Activated CD8-positive, alpha-beta memory T cell treated with anti-CD3 and anti-CD28 coated beads for 1 hour (primary cell): ENCODE measurements around the gene MRPL42.
"Not testable (repeated sequence)": the region's sequence is repeated elsewhere in the genome, so short reads cannot be mapped to it uniquely, and the experiment has no call there.

ENCODE experiments used
- DNase-seq, 2 donors: peaks; one replicate each; pipeline ENCODE4 v3.0.0-alpha.2; 2020; ENCODE audit warnings: low read depth in 1 of 2; ENCODE audit errors: extremely low read depth in 1 of 2

MRPL42 gene

DNA sequence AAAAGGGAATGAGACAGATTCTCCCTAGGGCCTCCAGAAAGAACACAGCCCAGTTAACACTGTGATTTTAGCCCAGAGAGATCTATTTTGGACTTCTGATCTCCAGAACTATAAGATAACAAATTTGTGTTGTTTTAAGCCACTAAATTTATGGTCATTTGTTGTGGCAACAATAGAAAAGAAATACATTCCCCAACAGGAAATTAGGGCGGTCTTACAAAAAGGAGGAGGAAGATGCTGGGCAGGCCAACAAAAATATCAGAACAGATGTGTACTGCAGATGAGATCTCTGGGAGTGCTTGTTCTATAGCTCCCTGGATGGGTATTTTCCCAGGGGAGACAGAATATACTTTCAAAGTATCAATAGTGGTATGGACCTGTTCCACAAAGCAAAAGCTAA, 73.2 kb downstream of the MRPL42 start:
- no peak for DNase-seq

DNA sequence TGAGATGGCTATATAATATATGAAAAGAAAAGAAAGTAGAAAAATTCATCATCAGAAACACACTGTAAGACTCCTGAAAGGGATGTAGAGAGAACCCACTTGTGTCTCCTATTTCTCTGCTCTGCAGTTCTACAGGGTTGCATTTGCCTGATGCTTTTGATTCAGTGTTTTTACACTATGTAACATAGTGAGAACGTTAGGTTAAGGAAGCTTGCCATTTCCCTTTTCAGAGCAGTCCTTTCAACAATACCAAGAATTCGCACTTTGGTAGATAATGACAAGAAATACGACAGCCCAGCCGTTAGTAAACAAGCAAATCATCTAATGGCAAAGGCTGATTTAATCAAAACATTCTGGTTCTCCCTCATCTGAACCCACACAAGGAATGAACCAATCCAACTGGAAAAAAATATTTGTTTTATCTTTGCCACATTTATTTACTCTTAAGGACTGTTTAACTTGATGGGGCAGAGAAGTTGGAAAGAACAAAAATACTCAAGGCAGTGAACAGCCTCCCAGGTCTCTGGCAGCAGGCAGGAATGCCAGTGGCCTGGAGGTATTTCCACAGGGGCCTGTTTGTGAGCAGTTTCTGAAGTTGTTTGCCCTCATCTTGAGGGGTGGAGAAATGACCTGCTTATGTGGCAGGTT, 74.4 kb downstream of the MRPL42 start:
- no peak for DNase-seq

DNA sequence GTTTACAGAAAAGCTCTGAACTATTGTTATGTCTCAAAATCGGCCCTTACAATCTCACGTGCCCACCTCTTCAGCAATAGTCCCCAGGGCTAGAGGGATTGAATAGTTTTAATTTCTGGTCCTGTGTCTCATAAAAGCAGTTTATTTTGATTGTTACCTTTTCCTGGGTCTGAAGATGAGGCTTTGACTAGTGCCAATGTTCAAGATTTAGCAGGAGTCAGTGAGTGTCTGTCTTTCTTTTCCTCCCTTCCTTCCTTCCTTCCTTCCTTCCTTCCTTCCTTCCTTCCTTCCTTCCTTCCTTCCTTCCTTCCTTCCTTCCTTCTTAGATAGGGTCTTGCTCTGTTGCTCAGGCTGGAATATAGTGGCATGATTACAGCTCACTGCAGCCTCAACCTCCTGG, 80.5 kb downstream of the MRPL42 start:
- DNase-seq = no peak

DNA sequence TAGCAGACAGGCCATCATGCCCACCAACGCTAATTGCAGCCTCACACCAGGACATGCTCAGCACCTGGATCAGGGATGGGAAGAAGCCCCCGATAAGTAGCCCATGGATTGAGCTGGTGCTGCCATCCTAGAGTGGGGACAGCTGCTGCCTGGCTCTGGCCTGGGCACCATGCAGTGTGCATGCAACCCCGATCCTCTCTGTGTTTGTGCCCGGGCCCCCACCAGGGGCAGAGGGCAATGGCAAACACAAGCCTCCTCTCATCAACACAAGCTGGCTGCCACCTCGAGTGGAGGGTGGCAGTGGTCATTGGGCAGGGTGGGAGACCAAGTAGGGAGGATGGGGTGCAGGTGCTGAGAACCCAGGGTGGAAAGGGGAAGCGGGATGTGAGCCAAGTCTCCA, 81.9 kb downstream of the MRPL42 start:
- no peak for DNase-seq

DNA sequence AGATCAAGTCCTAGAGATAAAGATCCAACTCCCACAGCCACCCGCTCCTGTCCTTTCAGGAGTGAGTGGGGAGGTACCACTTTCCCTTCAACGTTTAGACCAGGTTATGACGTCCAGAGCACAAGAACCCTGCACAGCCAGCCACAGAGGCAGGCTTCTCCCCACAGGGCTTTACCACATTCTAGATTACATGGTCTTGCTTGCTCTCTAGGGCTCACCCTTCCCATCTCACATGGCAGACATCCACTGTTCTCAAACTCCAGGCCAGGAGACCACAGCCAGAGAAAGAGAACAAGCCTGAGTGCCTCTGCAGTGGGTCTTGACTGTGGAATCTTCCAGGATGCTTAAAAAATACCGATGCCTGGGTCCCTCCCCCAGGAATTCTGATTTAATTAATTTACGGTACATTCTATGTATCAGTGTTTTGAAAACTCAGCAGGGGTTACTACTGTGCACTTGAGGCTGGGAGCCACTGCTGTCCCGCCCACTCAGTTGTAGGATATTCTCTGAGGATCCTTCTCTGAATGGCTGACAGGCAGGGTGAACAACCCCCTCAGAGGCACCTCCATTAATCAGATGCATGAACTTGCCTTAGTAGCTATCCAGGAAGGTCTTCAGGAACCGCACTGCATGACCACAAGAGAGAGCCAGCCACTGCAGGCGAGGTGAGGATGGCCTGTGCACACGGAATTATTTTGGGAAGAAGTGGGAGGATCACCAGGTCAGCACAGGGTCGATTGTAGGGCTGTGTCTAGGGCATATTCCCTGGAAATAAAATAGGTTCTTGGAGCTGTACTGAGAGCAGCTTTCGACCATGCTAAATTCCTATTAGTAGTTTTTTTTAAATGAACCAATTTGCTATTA, 83.7 kb downstream of the MRPL42 start:
- no peak for DNase-seq

DNA sequence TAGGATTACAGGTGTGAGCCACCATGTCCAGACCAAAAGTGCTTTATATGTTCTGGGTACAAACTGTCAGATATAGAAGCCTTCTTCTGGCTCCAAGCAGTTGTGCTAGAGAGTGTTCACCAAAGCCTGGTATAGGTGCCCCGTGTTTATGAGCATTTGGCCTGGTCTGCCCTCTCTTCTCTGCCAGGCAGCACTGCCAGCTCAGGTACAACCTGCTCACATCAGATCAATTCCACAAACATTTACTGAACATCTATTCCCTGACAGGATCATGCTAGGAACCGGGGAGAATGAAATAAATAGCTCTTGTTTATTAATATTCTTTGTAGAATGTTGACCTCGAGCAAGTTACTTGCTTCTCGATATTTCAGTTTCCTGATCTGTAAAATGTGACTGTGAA, 85.1 kb downstream of the MRPL42 start:
- DNase-seq = no peak

DNA sequence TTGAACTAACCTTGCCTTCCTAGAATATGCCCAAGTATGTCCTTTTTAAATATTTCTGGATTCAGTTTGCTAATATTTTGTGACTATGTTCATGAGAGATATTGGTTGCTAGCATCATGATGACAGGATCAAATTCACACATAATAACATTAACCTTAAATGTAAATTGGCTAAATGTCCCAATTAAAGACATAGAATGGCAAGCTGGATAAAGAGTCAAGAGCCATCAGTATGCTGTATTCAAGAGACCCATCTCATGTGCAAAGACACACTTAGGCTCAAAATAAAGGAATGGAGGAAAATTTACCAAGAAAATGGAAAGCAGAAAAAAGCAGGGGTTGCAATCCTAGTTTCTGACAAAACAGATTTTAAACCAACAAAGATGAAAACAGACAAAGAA, 90.6 kb downstream of the MRPL42 start:
- DNase-seq = not testable (repeated sequence)

DNA sequence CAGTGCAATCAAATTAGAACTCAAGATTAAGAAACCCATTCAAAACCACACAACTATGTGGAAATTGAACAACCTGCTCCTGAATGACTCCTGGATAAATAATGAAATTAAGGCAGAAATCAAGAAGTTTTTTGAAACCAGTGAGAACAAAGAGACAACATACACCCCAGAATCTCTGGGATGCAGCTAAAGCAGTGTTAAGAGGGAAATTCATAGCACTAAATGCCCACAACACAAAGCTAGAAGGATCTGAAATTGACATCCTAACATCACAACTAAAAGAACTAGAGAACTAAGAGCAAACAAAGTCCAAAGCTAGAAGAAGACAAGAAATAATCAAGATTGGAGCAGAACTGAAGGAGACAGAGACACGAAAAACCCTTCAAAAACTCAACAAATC, 91.4 kb downstream of the MRPL42 start:
- not testable (repeated sequence) for DNase-seq

DNA sequence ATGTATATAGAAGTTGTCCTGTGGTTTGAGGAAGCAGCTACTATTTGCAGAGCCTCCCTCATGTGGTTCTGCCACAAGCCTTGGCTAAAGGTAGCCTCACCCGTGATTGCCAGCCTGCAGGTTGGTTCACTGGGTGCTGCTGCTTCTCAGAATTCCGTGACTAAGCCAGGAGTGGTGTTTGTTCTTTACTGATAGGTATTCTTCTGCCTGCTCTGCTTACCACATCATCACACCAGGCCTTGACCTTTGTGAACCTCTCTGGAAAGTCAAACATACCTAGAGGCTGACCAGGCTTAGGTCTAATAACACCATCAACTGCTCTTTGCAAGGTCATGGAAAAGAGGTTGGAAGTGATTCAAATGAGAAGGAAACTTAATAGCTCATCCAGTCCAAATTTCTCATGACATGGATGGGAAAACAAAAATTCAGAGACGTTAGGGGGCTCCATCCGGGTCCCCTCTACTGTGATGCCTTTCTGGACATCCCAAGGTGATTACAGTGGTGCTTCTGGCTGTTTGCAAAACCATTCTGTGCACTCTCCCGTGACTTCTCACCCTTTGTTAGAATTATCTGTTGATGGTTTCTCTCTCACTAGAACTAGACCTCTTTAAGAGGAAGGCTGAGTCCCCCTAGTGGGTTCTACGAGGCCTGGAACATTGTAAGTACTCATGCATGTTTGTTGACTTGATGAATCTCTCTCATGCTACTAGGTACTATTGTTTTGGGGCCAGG, 96.7 kb downstream of the MRPL42 start:
- DNase-seq = no peak

DNA sequence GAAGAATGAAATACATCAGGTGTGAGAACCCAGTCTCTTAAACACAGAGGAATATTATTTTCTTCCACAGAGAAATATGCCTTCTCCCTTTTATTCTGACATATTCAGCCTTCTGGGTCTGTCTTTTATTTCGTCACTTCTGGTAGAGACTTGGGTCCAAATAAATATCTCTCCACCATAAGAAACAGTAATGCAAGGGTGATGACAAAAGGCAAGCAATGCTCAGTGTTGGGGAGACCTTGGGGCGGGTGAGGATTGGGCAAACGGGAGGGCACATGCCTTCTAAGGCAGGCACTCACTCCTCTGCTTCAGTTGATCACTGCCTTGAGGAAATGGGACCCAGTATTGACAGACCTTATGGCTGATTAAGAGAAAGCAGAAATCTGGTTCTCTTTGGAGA, 98.4 kb downstream of the MRPL42 start:
- DNase-seq = no peak
